ENCODE results near the gene LRRC46.
A peak's percentile ranks its signal among the peaks of the same experiment; 100 is the strongest.

The LRRC46 gene

GRCh38 chr17:47801906-47802305, 29.6 kb upstream of the LRRC46 start:
- DNase-seq (ENCODE audit: insufficient read length, low spot score) (no peak), FAIRE-seq (no peak)
- TF ChIP-seq TAF1 (IDR thresholded peaks at IDR 0.05; ENCODE audit: low read depth, low read length) (no peak), POLR2AphosphoS5 (IDR thresholded peaks at IDR 0.05; ENCODE audit: low read depth, low read length) (no peak), POU2F2 (IDR thresholded peaks at IDR 0.05; ENCODE audit: low read depth, low read length) (no peak), POLR2A (IDR thresholded peaks at IDR 0.05; ENCODE audit: low read depth, low read length) (no peak), SPI1 (IDR thresholded peaks at IDR 0.05; ENCODE audit: low read depth, low read length) (no peak), PAX5 (IDR thresholded peaks at IDR 0.05; ENCODE audit: insufficient read depth, low read length, severe bottlenecking) (no peak)

GRCh38 chr17:47802341-47803022, 29.0 kb upstream of the LRRC46 start:
- FAIRE-seq (peak; percentile 52), DNase-seq (ENCODE audit: insufficient read length, low spot score) (peak; percentile 68)
- TF ChIP-seq PAX5 (IDR thresholded peaks at IDR 0.05; ENCODE audit: insufficient read depth, low read length, severe bottlenecking) (no peak), POLR2AphosphoS5 (IDR thresholded peaks at IDR 0.05; ENCODE audit: low read depth, low read length) (no peak), POU2F2 (IDR thresholded peaks at IDR 0.05; ENCODE audit: low read depth, low read length) (no peak), POLR2A (IDR thresholded peaks at IDR 0.05; ENCODE audit: low read depth, low read length) (no peak)

GRCh38 chr17:47803201-47803600, 28.3 kb upstream of the LRRC46 start:
- no peak for DNase-seq (ENCODE audit: insufficient read length, low spot score)
- FAIRE-seq, result no peak
- no peak for TF ChIP-seq POU2F2 (IDR thresholded peaks at IDR 0.05; ENCODE audit: low read depth, low read length)
- TF ChIP-seq SPI1 (IDR thresholded peaks at IDR 0.05; ENCODE audit: low read depth, low read length), result no peak
- no peak for TF ChIP-seq POLR2A (IDR thresholded peaks at IDR 0.05; ENCODE audit: low read depth, low read length)
- no peak for TF ChIP-seq PAX5 (IDR thresholded peaks at IDR 0.05; ENCODE audit: insufficient read depth, low read length, severe bottlenecking)
- no peak for TF ChIP-seq POLR2AphosphoS5 (IDR thresholded peaks at IDR 0.05; ENCODE audit: low read depth, low read length)

GRCh38 chr17:47803751-47804150, 27.7 kb upstream of the LRRC46 start:
- FAIRE-seq (no peak), DNase-seq (ENCODE audit: insufficient read length, low spot score) (no peak)
- TF ChIP-seq SPI1 (IDR thresholded peaks at IDR 0.05; ENCODE audit: low read depth, low read length) (no peak), POLR2AphosphoS5 (IDR thresholded peaks at IDR 0.05; ENCODE audit: low read depth, low read length) (no peak), POU2F2 (IDR thresholded peaks at IDR 0.05; ENCODE audit: low read depth, low read length) (no peak), PAX5 (IDR thresholded peaks at IDR 0.05; ENCODE audit: insufficient read depth, low read length, severe bottlenecking) (no peak), POLR2A (IDR thresholded peaks at IDR 0.05; ENCODE audit: low read depth, low read length) (no peak), TAF1 (IDR thresholded peaks at IDR 0.05; ENCODE audit: low read depth, low read length) (no peak)

GRCh38 chr17:47804461-47804860, 27.0 kb upstream of the LRRC46 start:
- no peak for TF ChIP-seq SPI1 (IDR thresholded peaks at IDR 0.05; ENCODE audit: low read depth, low read length)
- no peak for TF ChIP-seq POU2F2 (IDR thresholded peaks at IDR 0.05; ENCODE audit: low read depth, low read length)
- no peak for TF ChIP-seq POLR2A (IDR thresholded peaks at IDR 0.05; ENCODE audit: low read depth, low read length)
- TF ChIP-seq PAX5 (IDR thresholded peaks at IDR 0.05; ENCODE audit: insufficient read depth, low read length, severe bottlenecking), result no peak
- TF ChIP-seq POLR2AphosphoS5 (IDR thresholded peaks at IDR 0.05; ENCODE audit: low read depth, low read length), result no peak
- TF ChIP-seq TAF1 (IDR thresholded peaks at IDR 0.05; ENCODE audit: low read depth, low read length), result no peak
- FAIRE-seq, result no peak
- DNase-seq (ENCODE audit: insufficient read length, low spot score), result no peak

- TF ChIP-seq POU2F2 (IDR thresholded peaks at IDR 0.05; ENCODE audit: low read depth, low read length) (no peak), SPI1 (IDR thresholded peaks at IDR 0.05; ENCODE audit: low read depth, low read length) (no peak), PAX5 (IDR thresholded peaks at IDR 0.05; ENCODE audit: insufficient read depth, low read length, severe bottlenecking) (no peak), POLR2A (IDR thresholded peaks at IDR 0.05; ENCODE audit: low read depth, low read length) (no peak), POLR2AphosphoS5 (IDR thresholded peaks at IDR 0.05; ENCODE audit: low read depth, low read length) (no peak)
- no peak for FAIRE-seq
- no peak for DNase-seq (ENCODE audit: insufficient read length, low spot score)
Observed at GRCh38 chr17:47806026-47806912, 25.2 kb upstream of the LRRC46 start.

GRCh38 chr17:47806913-47807255, 24.6 kb upstream of the LRRC46 start:
- DNase-seq (ENCODE audit: insufficient read length, low spot score) (no peak), FAIRE-seq (no peak)
- TF ChIP-seq SPI1 (IDR thresholded peaks at IDR 0.05; ENCODE audit: low read depth, low read length) (no peak), POLR2A (IDR thresholded peaks at IDR 0.05; ENCODE audit: low read depth, low read length) (no peak), TAF1 (IDR thresholded peaks at IDR 0.05; ENCODE audit: low read depth, low read length) (no peak), POU2F2 (IDR thresholded peaks at IDR 0.05; ENCODE audit: low read depth, low read length) (no peak), POLR2AphosphoS5 (IDR thresholded peaks at IDR 0.05; ENCODE audit: low read depth, low read length) (no peak), PAX5 (IDR thresholded peaks at IDR 0.05; ENCODE audit: insufficient read depth, low read length, severe bottlenecking) (no peak)

GRCh38 chr17:47807421-47807820, 24.0 kb upstream of the LRRC46 start:
- no peak for FAIRE-seq
- TF ChIP-seq TAF1 (IDR thresholded peaks at IDR 0.05; ENCODE audit: low read depth, low read length) (no peak), POU2F2 (IDR thresholded peaks at IDR 0.05; ENCODE audit: low read depth, low read length) (no peak), POLR2AphosphoS5 (IDR thresholded peaks at IDR 0.05; ENCODE audit: low read depth, low read length) (no peak), SPI1 (IDR thresholded peaks at IDR 0.05; ENCODE audit: low read depth, low read length) (no peak), POLR2A (IDR thresholded peaks at IDR 0.05; ENCODE audit: low read depth, low read length) (no peak), PAX5 (IDR thresholded peaks at IDR 0.05; ENCODE audit: insufficient read depth, low read length, severe bottlenecking) (no peak)
- no peak for DNase-seq (ENCODE audit: insufficient read length, low spot score)

- TF ChIP-seq SPI1 (IDR thresholded peaks at IDR 0.05; ENCODE audit: low read depth, low read length), result no peak
- TF ChIP-seq POLR2AphosphoS5 (IDR thresholded peaks at IDR 0.05; ENCODE audit: low read depth, low read length), result no peak
- FAIRE-seq, result no peak
- no peak for DNase-seq (ENCODE audit: insufficient read length, low spot score)
Observed at GRCh38 chr17:47808036-47808829, 23.2 kb upstream of the LRRC46 start.

Data from GM12891 (cell line).